Right lobe of liver (tissue), 4 donors: Measurements from ENCODE around the gene KRTAP1-3.

Experiments used
- CTCF ChIP-seq, 4 donors: fragments of 200-600 bp in 3 of 4; fragments of 450-650 bp in 1 of 4; IDR thresholded peaks; one replicate each; pipeline versions ENCODE4 v1.5.1 to v1.8.0; 2016 to 2022; ENCODE audit warnings: antibody characterized with exemption in 4 of 4, mild to moderate bottlenecking in 2 of 4
- POLR2A ChIP-seq: fragments of 450-650 bp; IDR thresholded peaks from one replicate; pipeline ENCODE4 v1.6.1; 2017; ENCODE audit warnings: antibody characterized with exemption, mild to moderate bottlenecking
- donor health status: DM: no; HTN: no; CAD: no.
- donor health status: DM: no; HTN: no; CAD: no.
- donor health status: DM: no; HTN: yes; CAD: no.

DNA sequence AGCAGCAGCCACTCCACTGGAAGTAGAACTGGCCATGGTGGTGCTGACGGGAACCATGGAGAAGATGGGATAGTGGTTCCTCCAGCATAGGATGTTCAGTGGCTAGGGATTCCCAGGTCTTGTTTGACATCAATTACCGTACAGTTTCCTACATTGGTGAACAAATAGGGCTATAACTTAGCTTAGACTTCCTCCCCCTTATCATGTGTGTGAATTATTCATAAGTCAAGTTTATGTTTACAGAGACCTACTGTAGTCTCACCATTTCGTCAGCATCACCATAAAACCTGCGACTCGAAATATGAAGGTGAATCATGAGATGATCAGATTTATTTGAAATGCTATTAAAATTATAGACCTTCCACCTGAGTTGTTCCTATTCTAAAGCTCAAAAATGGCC, 24.1 kb upstream of the KRTAP1-3 start:
- TF ChIP-seq CTCF (IDR thresholded peaks at IDR 0.05), result no peak
- no peak for TF ChIP-seq POLR2A
